Ramos (cell line): Measurements from ENCODE around the gene DKK3.

Source experiments
- in situ Hi-C: fragments of 300-500 bp; cut with MboI; formaldehyde crosslinking; loops from one replicate; pipeline ENCODE4 v1.14.3; 2022; ENCODE audit warnings: low sequenced_read_pairs; ENCODE audit not compliant: unreplicated experiment

The DKK3 gene

GRCh38 chr11:12032968-12033367, 24.5 kb upstream of the DKK3 start:
- in situ Hi-C loops: no loop called here

DNA sequence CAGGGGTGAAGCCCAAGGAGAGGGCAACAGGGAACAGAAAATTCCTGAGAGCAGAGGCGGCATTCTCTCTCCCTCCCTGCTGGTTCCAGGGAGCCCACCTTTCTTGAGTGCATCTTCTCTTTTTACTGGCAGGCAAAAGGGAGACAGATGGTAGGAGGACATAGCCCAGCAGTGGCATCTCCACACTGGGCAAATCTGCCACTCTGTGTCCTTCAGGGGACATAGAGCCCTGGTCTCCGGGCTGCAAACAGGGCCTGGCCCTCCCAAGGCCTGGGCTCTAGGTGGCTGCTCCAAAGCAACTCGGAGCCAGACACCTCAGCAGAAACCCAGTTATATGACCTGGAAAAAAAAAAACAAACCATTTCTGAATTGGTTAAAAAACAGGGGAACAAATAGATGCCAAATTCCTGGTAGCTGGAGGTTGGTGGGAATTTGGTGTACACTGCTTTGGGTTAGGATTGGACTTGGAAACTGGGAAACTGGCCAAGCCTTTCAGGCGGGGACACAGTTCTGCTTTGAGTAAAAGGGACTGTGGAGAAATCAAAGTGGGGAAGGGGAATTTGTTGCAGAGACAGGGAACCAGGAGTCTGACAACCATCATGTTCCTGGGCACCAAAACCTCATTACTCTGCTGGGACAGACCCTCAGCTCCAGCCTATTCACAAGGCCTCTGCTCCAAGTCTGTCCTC, 23.6 kb upstream of the DKK3 start:
- in situ Hi-C loops: no loop called here

- in situ Hi-C loops: no loop called here
Observed at GRCh38 chr11:12029738-12030363, 21.4 kb upstream of the DKK3 start.

DNA sequence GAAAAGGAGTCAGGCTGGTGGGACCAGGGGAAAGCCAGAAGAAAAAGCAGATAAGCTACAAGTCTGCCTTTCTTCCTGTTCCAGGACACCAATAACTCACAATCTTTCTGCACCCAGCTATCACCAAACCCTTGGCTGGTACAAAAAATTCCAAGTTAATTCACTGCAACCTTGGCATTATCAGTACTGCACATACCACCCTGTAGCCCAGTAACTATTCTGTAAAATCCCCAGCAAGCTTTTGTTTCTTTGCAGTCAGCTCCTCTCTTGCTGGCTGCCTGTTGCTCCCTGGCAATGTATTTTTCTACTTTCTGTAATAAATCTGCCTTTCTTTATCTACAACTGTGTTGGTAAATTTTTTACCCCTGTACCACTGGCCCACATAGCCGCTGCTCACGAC, 20.7 kb upstream of the DKK3 start:
- in situ Hi-C loops: no loop called here

DNA sequence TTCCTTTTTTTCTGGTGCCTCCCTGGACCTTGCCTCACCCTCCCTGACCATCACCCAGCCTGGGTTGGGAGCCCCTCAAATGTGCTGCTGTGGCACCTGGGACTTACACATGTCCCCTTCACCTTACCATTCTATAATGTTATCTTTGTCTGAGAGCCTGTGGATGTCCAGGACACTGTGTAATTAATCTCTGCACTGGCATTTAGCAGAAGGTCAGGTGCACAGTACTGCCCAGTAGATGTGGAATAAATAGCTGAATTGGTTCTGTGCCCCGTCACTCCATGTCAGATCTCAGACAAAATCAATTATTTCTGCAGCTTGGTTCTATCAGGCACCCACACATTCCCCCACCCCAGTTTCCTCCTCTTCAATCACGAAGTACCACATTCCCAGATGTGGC, 19.9 kb upstream of the DKK3 start:
- in situ Hi-C loops: no loop called here

- in situ Hi-C loops: no loop called here
Observed at GRCh38 chr11:12026331-12027211, 18.1 kb upstream of the DKK3 start.

DNA sequence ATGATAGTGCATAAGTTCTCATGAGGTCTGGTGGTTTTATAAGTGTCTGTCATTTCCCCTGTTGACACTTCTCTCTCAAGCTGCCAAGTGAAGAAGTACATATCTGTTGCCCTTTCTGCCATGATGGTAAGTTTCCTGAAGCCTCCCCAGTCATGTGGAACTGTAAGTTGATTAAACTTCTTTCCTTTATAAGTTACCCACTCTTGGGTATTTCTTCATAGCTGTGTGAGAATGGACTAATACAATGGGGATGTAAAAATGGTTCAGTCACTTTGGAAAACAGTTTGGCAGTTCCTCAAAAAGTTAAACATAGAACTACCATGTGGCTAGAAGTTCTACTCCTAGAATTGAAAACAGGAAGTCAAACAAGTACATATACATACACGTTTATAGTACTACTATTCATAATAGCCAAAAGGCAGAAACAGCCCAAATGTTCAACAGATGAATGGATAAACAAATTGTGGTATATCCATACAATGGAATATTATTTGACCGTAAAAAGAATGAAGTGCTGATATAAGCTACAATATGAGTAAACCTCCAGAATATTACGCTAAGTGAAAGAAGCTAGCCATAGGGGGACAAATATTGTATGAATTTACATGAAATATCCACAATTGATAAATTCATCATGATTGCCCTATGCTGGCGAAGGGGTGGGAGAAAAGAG, 16.0 kb upstream of the DKK3 start:
- in situ Hi-C loops: no loop called here

DNA sequence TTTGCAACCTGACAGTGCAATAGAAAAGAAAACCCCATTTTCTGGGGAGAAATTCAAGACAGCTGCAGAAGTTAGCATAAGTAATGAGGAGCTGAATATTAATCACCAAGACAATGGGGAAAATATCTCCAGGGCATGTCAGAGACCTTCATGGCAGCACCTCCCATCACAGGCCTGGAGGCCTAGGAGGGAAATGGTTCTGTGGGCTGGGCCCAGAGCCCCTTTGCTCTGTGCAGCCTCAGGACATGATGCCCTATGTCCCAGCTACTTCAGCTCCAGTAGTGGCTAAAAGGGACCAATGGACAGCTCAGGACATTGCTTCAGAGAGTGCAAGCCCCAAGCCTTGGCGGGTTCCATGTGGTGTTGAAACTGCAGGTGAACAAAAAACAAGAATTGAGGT, 14.6 kb upstream of the DKK3 start:
- in situ Hi-C loops: no loop called here

DNA sequence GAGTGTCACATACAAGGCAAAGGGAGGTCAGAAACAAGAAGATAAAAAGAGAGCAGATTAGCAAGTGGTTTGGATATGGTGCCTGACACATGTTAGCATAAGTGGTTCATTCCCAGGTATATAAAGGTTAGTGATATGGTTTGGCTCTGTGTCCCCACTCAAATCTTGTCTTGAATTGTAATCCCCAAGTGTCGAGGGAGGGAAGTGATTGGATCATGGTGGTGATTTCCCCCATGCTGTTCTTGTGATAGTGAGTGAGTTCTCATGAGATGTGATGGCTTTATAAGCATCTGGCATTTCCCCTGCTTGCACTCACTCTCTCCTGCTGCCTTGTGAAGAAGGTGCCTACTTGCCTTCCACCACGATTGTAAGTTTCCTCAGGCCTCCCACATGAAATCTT, 12.1 kb upstream of the DKK3 start:
- in situ Hi-C loops: no loop called here

DNA sequence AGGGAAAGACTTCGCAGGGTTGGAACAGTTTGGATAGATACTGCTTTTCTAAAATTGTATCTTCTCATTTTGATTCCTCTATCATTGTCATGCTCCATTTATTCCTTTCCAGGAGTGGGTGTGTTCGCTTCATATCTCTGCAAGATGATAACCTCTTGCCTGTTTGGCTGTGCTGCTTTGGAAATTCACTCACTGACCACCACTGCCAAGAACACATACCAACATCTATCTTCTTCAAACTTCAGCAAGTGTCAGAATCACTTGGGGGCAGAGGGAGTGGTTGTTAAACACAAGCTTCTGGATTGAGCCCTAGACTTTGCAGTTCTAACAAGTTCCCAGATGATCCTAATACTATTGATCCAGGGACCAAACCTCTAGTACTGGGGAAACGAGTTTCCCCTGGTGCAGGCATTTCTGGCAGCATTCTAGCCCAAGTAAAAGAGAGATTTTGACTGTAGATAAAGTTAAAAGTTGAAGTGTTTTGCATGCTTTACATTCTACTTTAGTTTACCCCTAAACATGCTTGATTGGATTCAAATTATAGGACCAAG, 11.5 kb upstream of the DKK3 start:
- in situ Hi-C loops: no loop called here

DNA sequence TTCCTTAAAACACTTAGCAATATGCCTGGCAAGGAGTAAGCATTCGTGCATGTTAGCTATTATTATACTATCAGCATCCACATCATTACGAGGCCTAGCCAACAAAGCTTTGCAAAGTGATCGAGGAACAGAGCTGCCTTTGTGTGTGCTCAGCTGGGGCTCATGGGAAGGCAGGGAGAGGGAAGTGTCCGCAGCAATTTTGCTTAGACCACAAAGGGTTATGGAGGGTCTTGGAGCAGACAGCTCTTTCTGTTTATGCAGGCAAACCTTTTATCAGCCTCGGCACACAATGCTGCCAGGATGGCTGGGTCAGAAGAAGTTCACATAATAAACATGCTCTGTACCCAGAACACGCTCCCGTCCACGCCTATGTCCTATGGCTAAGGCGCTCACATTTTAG, 10.9 kb upstream of the DKK3 start:
- in situ Hi-C loops: no loop called here

DNA sequence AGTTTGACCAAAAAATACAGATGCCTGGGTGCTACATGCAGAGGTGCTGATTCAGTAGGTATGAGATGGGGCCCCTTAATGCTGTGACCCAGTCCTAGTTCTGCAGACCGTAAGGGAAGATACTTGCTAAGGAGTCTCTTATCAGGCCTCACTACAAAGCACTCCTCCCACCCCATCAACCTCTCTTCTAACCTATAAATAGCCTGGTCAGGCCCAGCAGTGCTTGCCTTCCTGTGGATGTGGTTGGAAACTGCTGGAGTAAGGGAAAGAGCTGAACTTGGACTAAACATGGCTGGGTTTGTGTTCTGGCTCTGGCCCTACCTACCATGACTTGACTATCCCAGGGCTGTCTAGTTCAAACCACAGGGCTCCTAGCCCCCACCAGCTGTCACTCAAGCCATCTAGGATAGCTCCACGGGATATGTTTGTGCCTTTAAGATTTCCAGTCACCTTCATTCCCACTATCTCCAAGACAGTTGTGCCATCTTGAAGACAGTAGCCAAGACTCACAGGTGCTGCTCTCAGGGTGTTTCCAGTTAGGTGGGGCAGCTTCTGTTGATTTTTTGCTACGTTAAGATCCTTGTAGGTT, 9.5 kb upstream of the DKK3 start:
- in situ Hi-C loops: no loop called here

DNA sequence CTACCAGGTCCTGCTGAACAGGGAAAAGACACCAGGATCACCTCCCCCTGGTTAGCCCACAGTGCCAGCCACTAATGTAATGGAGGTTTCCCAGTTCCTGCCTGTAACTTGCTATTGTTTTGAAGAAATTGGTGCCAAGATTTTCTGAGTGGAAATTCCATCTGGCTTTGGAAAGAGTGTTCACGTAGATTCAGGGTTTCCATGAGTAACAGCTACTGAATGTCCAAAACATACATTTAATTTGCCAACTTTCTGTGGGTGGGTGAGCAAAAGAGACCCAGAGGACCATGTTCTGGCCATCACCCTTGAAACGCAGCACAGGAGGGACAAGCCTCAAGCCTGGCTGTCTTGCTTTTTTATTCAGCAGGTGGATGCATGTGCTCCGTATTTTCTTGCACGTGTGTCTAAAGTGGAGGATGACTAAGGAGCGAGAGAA, 8.8 kb upstream of the DKK3 start:
- in situ Hi-C loops: no loop called here

GRCh38 chr11:12016246-12016645, 7.8 kb upstream of the DKK3 start:
- in situ Hi-C loops: no loop called here

GRCh38 chr11:12015486-12015885, 7.1 kb upstream of the DKK3 start:
- in situ Hi-C loops: no loop called here

DNA sequence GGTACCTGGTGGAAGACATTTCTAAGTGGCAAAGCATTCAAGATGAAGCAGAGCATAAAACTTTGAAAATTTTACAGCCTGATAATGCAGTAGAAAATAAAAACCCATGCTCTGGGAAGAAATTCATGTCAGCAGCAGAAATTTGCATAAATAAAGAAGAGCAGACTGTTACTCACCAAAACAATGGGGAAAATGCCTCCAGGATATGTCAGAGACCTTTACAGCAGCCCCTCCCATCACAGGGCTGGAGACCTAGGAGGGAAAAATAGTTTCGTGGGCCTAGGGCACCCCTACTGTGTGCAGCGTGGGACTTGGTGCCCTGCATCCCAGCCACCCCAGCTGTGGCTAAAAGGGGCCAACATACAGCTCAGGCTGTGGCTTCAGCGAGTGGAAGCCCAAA, 5.4 kb upstream of the DKK3 start:
- in situ Hi-C loops: no loop called here

GRCh38 chr11:12009617-12010321, 1.3 kb upstream of the DKK3 start:
- in situ Hi-C loops: no loop called here

- in situ Hi-C loops: no loop called here
Observed at GRCh38 chr11:12008790-12009616, 577 bp upstream of the DKK3 start.

- in situ Hi-C loops: no loop called here
Observed at GRCh38 chr11:12007230-12007593, 1.2 kb downstream of the DKK3 start.
